ENCODE measurements around the gene PDIA6.

DNA sequence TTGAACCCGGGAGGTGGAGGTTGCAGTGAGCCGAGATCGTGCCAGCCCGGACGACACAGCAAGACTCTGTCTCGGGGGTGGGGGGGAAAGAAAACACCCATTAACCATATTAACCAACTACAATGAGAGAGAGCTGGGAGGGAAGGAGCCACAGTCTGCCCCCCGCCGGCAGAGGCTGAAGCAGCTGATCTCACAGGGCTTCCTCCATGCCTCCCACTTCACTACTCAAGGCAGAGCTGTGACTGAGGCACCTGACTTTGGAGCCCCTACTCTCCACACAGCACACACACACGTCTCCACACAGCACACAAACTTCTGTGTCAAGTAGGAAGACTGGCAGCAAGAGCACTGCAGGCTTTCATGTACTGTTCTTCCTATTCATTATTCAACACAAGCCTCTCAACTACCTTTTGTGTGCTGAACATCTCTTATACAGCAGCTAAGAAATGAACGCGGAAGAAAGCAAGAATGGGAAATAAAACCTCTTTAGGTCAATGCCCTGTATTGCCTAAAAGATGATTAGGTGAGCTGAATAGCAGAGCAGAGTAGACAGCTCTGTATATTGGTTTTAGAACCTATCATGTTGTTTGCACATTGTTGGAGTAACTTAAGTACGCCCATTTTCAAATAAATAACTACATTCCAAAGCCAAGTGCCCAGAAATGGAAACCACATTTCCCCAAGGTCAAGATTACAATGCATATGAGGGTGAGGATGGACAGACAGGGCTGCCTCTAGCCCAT lies 26.2 kb downstream of the PDIA6 start:
- TF ChIP-seq ARNTL (CRISPR knock-in tag; IDR thresholded peaks at IDR 0.05; ENCODE audit: borderline replicate concordance, low read depth) (no peak), RARB (CRISPR knock-in tag; IDR thresholded peaks at IDR 0.05) (no peak), CSDC2 (CRISPR knock-in tag; IDR thresholded peaks at IDR 0.05) (no peak), PPARA (CRISPR knock-in tag; IDR thresholded peaks at IDR 0.05; ENCODE audit: borderline replicate concordance) (no peak), TOX (CRISPR knock-in tag; IDR thresholded peaks at IDR 0.05; ENCODE audit: borderline replicate concordance) (no peak), ZNF70 (CRISPR knock-in tag; IDR thresholded peaks at IDR 0.05) (no peak), ZFP30 (CRISPR knock-in tag; IDR thresholded peaks at IDR 0.05) (no peak), ZFP3 (CRISPR knock-in tag; IDR thresholded peaks at IDR 0.05) (no peak)
- TF ChIP-seq, protein P1, sequence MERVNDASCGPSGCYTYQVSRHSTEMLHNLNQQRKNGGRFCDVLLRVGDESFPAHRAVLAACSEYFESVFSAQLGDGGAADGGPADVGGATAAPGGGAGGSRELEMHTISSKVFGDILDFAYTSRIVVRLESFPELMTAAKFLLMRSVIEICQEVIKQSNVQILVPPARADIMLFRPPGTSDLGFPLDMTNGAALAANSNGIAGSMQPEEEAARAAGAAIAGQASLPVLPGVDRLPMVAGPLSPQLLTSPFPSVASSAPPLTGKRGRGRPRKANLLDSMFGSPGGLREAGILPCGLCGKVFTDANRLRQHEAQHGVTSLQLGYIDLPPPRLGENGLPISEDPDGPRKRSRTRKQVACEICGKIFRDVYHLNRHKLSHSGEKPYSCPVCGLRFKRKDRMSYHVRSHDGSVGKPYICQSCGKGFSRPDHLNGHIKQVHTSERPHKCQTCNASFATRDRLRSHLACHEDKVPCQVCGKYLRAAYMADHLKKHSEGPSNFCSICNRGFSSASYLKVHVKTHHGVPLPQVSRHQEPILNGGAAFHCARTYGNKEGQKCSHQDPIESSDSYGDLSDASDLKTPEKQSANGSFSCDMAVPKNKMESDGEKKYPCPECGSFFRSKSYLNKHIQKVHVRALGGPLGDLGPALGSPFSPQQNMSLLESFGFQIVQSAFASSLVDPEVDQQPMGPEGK (CRISPR knock-in tag; IDR thresholded peaks at IDR 0.05; ENCODE audit: borderline replicate concordance) = no peak
- TF ChIP-seq, protein P2, sequence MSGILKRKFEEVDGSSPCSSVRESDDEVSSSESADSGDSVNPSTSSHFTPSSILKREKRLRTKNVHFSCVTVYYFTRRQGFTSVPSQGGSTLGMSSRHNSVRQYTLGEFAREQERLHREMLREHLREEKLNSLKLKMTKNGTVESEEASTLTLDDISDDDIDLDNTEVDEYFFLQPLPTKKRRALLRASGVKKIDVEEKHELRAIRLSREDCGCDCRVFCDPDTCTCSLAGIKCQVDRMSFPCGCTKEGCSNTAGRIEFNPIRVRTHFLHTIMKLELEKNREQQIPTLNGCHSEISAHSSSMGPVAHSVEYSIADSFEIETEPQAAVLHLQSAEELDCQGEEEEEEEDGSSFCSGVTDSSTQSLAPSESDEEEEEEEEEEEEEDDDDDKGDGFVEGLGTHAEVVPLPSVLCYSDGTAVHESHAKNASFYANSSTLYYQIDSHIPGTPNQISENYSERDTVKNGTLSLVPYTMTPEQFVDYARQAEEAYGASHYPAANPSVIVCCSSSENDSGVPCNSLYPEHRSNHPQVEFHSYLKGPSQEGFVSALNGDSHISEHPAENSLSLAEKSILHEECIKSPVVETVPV (CRISPR knock-in tag; IDR thresholded peaks at IDR 0.05) = no peak

Data from SK-N-SH treated with all-trans-retinoic acid at 6 μM for 48 hours (cell line).